GM19328 (cell line): ENCODE results near the gene NR1I3.
"Not testable (repeated sequence)": the region's sequence is repeated elsewhere in the genome, so short reads cannot be mapped to it uniquely, and the experiment has no call there.

Experiments
- ATAC-seq: cut with Tn5 transposase; IDR thresholded peaks from one replicate; pipeline ENCODE4 v1.9.1; 2021; ENCODE audit warnings: mild to moderate bottlenecking, moderate library complexity; ENCODE audit not compliant: unreplicated experiment

Gene NR1I3

DNA sequence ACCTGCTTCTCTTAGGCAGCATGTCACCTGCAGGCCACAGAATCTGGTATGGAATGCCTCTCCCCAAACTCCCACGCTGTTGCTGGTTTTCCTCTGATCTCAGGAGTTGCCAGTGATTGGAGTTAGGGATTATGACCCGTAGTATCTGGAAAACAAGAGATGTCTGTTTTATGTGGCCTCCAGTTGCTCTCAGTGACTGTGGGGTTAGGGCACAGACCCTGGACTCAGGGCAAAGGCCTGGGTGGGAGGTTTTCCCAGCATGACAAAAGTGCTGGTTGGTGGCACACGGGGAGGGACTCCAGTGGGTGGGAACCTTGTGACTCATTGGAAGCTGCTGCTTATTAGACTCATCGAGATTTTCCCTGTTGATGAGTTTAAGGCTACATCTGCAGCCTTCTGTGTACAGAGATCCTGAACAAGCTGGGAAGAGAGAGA lies at the start of gene NR1I3:
NR1I3 (minus strand) TSS at position 165 of the 435 bp plus-strand sequence. CDS start 1,638 bp downstream, outside the sequence.
- ATAC-seq = no peak

DNA sequence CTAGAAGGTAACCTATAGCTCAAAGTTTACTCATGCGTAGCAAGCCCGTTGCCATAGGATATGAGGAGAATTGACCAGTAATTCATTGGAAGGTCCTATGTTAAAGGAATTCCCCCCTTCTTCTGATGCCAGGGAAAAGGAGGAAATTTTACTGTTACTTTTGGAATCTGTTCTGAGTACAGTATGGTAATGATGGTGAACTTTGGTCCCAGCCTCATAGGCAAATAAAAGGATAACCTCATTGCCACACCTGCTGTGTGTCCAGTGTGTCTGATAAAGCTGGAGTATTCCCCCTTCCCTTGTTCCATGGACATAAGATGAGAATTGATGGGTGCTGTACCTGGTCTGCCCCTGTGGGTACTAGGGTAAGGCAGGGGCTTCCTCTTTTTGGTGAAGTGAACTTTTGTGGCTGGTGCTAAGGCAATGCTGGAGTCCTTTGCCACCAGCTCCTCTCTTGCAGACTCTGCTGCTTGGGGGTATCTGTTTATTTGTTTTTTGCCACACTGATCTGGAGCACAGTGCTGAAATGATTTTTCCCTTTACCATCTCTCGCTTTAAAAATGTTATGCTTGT lies 49.6 kb upstream of the NR1I3 start:
- no peak for ATAC-seq

- no peak for ATAC-seq
Measured at GRCh38 chr1:161285521-161285920, 47.5 kb upstream of the NR1I3 start.

DNA sequence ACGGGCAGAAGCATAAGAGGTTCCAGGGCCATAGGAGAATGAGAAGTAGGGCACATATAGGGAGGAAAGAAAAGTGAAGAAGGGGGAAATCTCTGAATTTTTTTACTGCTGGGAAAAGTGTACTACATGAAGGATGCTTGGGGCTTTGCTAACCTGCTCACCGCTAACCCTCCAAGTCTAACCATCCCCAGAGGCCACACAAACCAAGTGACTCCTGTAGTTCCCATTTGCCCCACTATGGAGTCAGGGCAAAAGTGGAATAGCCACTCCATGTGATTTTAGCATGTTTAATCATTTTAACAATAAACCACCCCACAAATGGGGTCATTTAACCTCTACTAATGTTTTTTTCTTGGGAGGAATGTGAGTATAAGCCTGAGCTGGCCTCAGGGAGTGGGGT lies 47.1 kb upstream of the NR1I3 start:
- no peak for ATAC-seq

GRCh38 chr1:161282991-161283390 lies 45.0 kb upstream of the NR1I3 start:
- no peak for ATAC-seq

DNA sequence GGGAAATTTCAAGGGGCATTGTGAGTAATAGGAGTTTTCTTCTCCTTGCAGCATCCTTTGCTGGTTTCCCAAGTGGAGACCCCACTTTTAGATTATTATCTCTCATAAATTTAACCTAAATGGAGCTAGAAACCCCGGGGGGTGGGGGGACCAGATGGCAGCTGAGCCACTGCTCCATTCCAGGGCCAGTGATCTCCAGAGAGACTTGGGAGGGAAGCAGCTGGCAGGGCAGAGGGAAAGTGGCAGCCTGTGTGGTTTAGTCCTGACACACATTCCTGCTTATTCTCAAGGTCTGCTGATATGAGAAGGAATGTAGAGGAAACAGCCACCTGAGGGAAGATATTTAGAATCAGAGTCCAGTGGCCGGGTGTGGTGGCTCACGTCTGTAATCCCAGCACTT lies 36.9 kb upstream of the NR1I3 start:
- no peak for ATAC-seq

- ATAC-seq = no peak
Measured at GRCh38 chr1:161273402-161273801, 35.4 kb upstream of the NR1I3 start.

DNA sequence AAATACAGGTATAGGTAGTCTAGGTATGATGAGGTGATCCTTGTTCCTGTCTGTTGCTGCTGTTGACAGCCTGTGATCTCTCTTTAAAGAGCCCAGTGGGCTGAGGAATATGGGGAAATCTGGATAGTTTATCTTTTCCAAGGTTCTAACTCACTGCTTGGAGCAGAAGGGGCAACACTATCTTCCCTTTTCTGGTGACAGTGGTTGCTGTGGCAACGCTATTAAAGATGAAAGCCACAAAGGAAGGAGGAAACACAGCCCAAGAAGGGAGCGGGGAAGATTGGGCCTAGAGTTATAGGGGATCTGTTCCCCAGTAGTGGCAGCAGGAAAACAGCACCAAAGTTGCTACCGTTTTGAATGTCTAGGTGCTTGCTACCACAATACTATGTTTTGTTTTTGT lies 29.3 kb upstream of the NR1I3 start:
- no peak for ATAC-seq

DNA sequence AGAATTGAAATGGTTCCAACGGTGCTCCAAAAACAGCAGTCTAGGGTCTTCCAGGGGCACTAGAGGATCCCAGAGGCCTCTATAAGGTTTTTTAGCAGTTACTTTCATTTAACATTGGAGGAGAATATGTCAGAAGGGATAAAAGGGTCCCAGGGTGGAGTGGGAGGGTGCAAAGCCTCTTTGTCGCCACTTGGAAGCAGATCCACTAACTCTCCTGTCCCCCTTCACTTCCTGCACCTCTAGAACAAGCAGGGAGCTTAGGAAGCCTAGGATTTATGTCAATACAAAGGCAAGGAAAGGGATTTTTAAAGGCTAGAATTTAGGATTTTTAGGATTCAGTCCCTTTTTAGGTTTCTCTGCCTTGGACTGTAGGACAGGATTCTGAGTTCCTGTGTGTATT lies 28.8 kb upstream of the NR1I3 start:
- ATAC-seq = no peak

GRCh38 chr1:161266202-161266601 lies 28.2 kb upstream of the NR1I3 start:
- ATAC-seq = no peak

DNA sequence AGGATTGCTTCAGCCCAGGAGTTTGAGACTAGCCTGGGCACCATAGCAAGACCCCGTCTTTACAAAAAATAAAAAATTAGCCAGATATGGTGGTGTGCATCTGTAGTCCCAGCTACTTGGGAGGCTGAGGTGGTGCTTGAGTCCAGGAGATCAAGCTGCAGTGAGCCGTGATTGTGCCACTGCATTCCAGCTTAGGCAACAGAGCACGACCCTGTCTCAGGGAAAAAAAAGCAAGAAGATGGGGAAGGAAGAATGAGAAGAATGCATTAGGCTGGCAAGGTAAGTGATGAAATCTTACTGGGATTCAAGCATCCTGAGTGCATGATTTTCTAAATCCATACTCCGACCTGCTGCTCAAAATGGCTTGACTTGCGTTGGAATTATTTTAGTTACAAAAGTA lies 27.3 kb upstream of the NR1I3 start:
- ATAC-seq = no peak

DNA sequence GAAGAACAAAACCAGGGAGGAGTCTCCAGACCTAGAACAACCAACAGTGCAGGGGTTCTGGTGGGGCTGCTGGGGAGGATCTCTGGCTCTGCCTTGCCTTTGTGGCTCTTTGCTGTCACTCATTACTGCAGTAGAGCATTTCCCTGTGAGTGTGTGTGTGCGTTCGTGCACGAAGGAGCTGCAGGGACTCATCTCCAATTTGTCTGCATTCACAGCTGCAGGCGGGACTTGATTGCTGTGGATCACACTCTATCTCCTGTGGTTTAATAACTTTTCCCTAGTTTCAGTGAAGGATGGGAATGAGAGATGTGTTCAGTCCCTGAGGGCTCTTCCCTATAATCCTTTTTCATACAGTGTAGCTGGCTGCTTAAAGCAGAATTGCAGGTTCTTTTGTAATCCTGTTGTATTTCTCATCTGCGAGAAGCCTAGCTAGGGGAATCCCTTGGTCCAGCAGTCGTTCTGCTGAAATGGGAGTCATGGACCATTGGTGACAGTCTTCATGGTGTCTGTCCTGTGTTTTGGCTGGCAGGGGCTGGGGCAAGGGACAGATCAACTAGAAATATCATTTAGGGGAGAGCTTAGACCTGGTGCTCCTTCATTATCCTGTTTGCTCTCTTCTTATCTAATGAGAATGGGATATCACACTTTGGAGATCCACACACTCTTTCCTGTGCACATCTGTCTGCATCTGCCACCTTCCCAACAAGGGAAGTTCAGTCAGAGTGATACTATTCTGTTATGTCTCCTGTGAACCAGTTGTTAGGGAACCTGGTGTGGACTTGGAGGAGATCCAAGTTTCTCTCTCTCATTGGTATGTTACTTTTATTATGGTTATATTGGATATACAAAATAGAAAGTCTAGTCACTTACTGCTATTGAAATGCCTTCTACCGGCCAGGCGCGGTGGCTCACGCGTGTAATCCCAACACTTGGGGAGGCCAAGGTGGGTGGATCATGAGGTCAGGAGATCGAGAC lies 23.5 kb upstream of the NR1I3 start:
- ATAC-seq = no peak

DNA sequence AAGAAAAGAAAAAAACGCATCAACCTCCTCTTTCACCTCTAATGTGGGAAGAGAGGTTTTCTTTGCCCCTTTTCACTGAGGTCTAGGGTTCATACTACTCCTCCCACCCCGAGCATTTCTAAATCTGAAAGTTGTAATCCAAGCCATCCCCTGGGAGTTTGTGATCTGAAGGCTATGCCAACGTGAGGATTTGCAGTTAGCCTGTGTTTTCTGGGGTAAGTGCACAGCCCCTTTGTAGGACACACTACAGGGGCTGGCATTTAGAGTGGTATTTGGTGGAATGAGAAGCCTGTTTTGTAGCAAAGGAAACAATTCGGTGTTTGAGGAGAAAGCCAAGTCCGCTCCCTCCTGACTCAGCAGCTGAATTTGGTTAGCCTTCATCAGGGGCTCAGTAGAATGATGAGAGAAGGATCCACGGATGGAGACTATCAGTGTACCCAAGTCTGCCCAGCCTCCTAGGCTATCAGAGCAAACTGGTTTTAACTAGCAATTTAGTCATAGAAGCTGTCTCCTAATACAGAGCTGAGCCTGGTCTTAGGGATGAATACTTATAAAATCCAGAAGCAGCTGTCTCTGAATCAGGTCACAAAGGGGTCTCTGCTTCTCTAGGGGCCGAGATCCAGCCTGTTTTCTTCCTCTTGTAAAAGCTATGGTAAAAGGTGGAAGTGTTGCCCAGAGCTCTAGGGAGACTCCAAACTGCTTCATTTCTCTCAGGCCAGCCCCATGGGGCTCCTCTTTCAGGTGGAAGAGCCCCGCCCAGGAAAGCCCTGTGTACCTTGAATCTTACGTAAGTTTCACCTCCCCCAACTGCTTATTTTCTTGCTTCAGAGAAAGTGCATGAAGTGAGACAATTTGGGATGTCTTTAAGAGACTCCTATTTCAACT lies 22.6 kb upstream of the NR1I3 start:
- ATAC-seq = no peak

GRCh38 chr1:161259765-161260164 lies 21.8 kb upstream of the NR1I3 start:
- ATAC-seq = no peak

GRCh38 chr1:161259345-161259702 lies 21.3 kb upstream of the NR1I3 start:
- ATAC-seq = no peak

GRCh38 chr1:161258439-161259344 lies 20.7 kb upstream of the NR1I3 start, which contains the start of gene PCP4L1:
Gene PCP4L1, plus strand, starts transcription at chr1:161258745. Its CDS starts 230 bp downstream, at chr1:161258975.
- no peak for ATAC-seq

DNA sequence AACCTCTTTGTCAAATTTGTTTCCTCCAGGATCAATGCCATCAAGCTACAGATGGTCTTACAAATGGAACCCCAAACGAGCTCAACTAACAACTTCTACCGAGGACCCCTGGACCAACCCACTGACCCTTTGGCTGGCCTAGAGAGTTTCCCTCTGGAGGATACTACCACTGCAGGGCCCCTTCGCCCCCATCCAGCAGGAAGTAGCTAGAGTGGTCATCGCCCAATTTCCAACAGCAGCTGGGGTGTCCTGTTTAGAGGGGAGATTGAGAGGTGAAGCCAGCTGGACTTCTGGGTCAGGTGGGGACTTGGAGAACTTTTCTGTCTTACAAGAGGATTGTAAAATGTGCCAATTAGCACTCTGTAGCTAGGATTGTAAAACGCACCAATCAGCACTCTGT lies 19.1 kb upstream of the NR1I3 start:
- ATAC-seq = not testable (repeated sequence)

- ATAC-seq = not testable (repeated sequence)
Measured at GRCh38 chr1:161255955-161256520, 18.0 kb upstream of the NR1I3 start.

GRCh38 chr1:161255302-161255701 lies 17.3 kb upstream of the NR1I3 start:
- ATAC-seq = not testable (repeated sequence)

DNA sequence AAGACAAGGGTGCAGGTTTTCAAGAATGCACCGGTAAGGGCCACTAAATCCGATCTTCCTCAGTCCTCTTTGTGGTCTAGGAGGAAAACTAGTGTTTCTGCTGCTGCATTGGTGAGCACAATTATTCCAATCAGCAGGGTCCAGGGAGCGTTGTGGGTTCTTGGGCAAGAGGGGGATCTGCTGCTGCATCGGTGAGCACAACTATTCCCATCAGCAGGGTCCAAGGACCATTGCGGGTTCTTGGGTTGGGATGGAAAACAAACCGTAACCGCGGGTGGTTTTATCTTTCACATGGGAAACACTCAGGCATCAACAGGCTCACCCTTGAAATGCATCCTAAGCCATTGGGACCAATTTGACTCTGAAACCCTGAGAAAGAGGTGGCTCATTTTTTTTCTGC lies 13.6 kb upstream of the NR1I3 start:
- ATAC-seq = no peak
